HepG2 (cell line): Measurements from ENCODE around the gene ARHGEF38. TPM values are rescaled to one million over a fixed set of nuclear protein-coding genes. Genes with fewer than 3 reads are reported as not detected.
A peak's percentile ranks its signal among the peaks of the same experiment; 100 is the strongest.

Experiments
- ATAC-seq: fragments of 200-7000 bp; cut with Tn5 transposase; 3 replicates; pipeline ENCODE4 v1.9.1; 2020; ENCODE audit warnings: mild to moderate bottlenecking, moderate library complexity
- BruUV-seq: library from RNA; stranded (reverse); fragments of 400-500 nt; replicated peaks from 2 replicates; lab custom pipeline; 2021; lab: Mats Ljungman, UMichigan
- CTCF ChIA-PET: fragments of 300-600 bp; formaldehyde crosslinking; extraction: SDS; loops from one replicate; lab custom pipeline; 2021; ENCODE audit warnings: low total read pairs, inconsistent platforms, low intra/inter-chr PET ratio; lab: Yijun Ruan, JAX
- POLR2A ChIA-PET: fragments of 350-600 bp; sonication (Branson Sonifier 250); formaldehyde crosslinking; loops from one replicate; lab custom pipeline; 2020; ENCODE audit warnings: antibody characterized with exemption, inconsistent platforms; lab: Yijun Ruan, JAX
- DNase-seq: peaks from one replicate; pipeline ENCODE4 v3.0.0-alpha.2; 2015; ENCODE audit warnings: low spot score
- FAIRE-seq: peaks from 3 replicates; lab custom pipeline; 2011; peaks lifted over from hg19 to GRCh38; lab: Jason Lieb, UNC
- H2AFZ ChIP-seq: one replicate; pipeline ENCODE4 v1.6.1; 2011; ENCODE audit warnings: low read length, inconsistent platforms
- H3K27ac ChIP-seq: fragments of 300-600 bp; 3 replicates; pipeline ENCODE4 v1.8.0; 2011; ENCODE audit warnings: mixed run types, mild to moderate bottlenecking, mixed read lengths, low read length, inconsistent platforms; ENCODE audit not compliant: insufficient read depth; ENCODE audit errors: extremely low read length
- H3K27me3 ChIP-seq, 2 experiments: fragments of 200-600 bp in 1 of 2; 2 replicates in 1 of 2; 3 replicates in 1 of 2; pipeline versions ENCODE4 v1.6.0 to v1.8.0; 2011; ENCODE audit warnings: low read length in 2 of 2, mild to moderate bottlenecking in 2 of 2, moderate library complexity in 2 of 2, inconsistent platforms in 1 of 2; ENCODE audit not compliant: insufficient read depth in 2 of 2, control insufficient read depth in 1 of 2
- H3K36me3 ChIP-seq, 2 experiments: fragments of 200-600 bp in 1 of 2; replicated peaks in 1 of 2; 2 replicates in 1 of 2; 3 replicates in 1 of 2; pipeline versions ENCODE4 v1.5.1 to v1.8.0; 2011; ENCODE audit warnings: low read length in 2 of 2, inconsistent platforms in 1 of 2; ENCODE audit not compliant: insufficient read depth in 2 of 2, control insufficient read depth in 1 of 2
- H3K4me1 ChIP-seq: 2 replicates; pipeline ENCODE4 v1.5.1; 2012; ENCODE audit warnings: low read length, inconsistent platforms; ENCODE audit not compliant: insufficient read depth
- H3K4me2 ChIP-seq: 2 replicates; pipeline ENCODE4 v1.6.0; 2011; ENCODE audit warnings: low read depth, low read length, inconsistent platforms
- H3K4me3 ChIP-seq, 3 experiments: fragments of 200-600 bp in 1 of 3; sonication (generic), shearing (Covaris generic) in 1 of 3; replicated peaks in 1 of 3; 2 replicates each; pipeline ENCODE4 v1.5.1; 2011 to 2016; ENCODE audit warnings: low read length in 3 of 3, inconsistent platforms in 2 of 3, low read depth in 2 of 3, mild to moderate bottlenecking in 2 of 3, control low read depth in 1 of 3, mixed read lengths in 1 of 3; ENCODE audit not compliant: insufficient read depth in 1 of 3
- H3K79me2 ChIP-seq: one replicate; pipeline ENCODE4 v1.6.1; 2011; ENCODE audit warnings: low read length, inconsistent platforms; ENCODE audit not compliant: insufficient read depth
- H3K9ac ChIP-seq: 2 replicates; pipeline ENCODE4 v1.6.0; 2011; ENCODE audit warnings: mild to moderate bottlenecking, low read depth, low read length, inconsistent platforms; ENCODE audit not compliant: insufficient read depth
- H3K9me3 ChIP-seq: 2 replicates; pipeline ENCODE4 v1.5.1; 2012; ENCODE audit warnings: mild to moderate bottlenecking, low read length
- H4K20me1 ChIP-seq: 2 replicates; pipeline ENCODE4 v1.6.0; 2011; ENCODE audit warnings: inconsistent platforms, mild to moderate bottlenecking, low read length, moderate library complexity; ENCODE audit not compliant: insufficient read depth
- ARNTL ChIP-seq: sonication (generic); formaldehyde crosslinking; IDR thresholded peaks from 2 replicates; pipeline ENCODE4 v1.4.0; 2020; ENCODE audit warnings: mild to moderate bottlenecking, missing genetic modification reagents
- POGZ ChIP-seq: sonication (generic); formaldehyde crosslinking; IDR thresholded peaks from 2 replicates; pipeline ENCODE4 v1.4.0; 2020; ENCODE audit warnings: mild to moderate bottlenecking, missing genetic modification reagents
- STAG1 ChIP-seq: sonication (generic); formaldehyde crosslinking; IDR thresholded peaks from 2 replicates; pipeline ENCODE4 v1.4.0; 2020; ENCODE audit warnings: missing genetic modification reagents
- ZBTB3 ChIP-seq: sonication (generic); formaldehyde crosslinking; IDR thresholded peaks from 2 replicates; pipeline ENCODE4 v1.4.0; 2020; ENCODE audit warnings: low read depth, mild to moderate bottlenecking, moderate library complexity, missing genetic modification reagents, borderline replicate concordance
- ZNF335 ChIP-seq: sonication (generic); formaldehyde crosslinking; IDR thresholded peaks from 2 replicates; pipeline ENCODE4 v1.4.0; 2020; ENCODE audit warnings: missing genetic modification reagents
- ZNF563 ChIP-seq: sonication (generic); formaldehyde crosslinking; IDR thresholded peaks from 2 replicates; pipeline ENCODE4 v1.8.0; 2022; ENCODE audit warnings: mild to moderate bottlenecking, moderate library complexity, missing genetic modification reagents
- ZZZ3 ChIP-seq: sonication (generic); formaldehyde crosslinking; IDR thresholded peaks from 2 replicates; pipeline ENCODE4 v1.4.0; 2020; ENCODE audit warnings: missing genetic modification reagents, mild to moderate bottlenecking, borderline replicate concordance
- WGBS: methylation state at CpG from one replicate; pipeline ENCODE4 v1.1.6; 2017; ENCODE audit warnings: low lambda C conversion rate; 5-methylcytosine and 5-hydroxymethylcytosine counted together
- in situ Hi-C: cut with HindIII; loops from 2 replicates; pipeline ENCODE4 v1.10.0; 2017; ENCODE audit warnings: low pct_unique_long_range_greater_than_20kb; ENCODE audit not compliant: extremely low pct_ligation_motif_present
- intact Hi-C: fragments of 100-400 bp; cut with micrococcal nuclease; formaldehyde crosslinking; loops from one replicate; pipeline ENCODE4 v1.10.0; 2022; ENCODE audit not compliant: unreplicated experiment
- polyA plus RNA-seq, 8 experiments: library from polyadenylated mRNA; depleted of rRNA in 3 of 8; stranded (reverse) in 7 of 8; unstranded in 1 of 8; fragments of >200 nt; fragmentation: Illumina TruSeq in 4 of 8; extraction: Trizol in 4 of 8; gene quantifications; 2 replicates each; pipeline versions ENCODE4 v1.2.1 to v1.2.3, GENCODE V29; 2011 to 2016; ENCODE audit warnings: low read depth in 4 of 8, missing spikeins in 1 of 8, mixed read lengths in 1 of 8; ENCODE audit not compliant: insufficient read depth in 1 of 8
- total RNA-seq, 5 experiments: library from RNA; depleted of rRNA; stranded (reverse); fragments of >200 nt; fragmentation: Illumina TruSeq; extraction: Trizol; gene quantifications; 2 replicates each; pipeline ENCODE4 v1.2.3, GENCODE V29; 2016; ENCODE audit warnings: low read depth in 1 of 5
- TF ChIP-seq, protein P1 (sequence below): sonication (generic); formaldehyde crosslinking; IDR thresholded peaks from 2 replicates; pipeline ENCODE4 v1.5.1; 2020; ENCODE audit warnings: mild to moderate bottlenecking, missing genetic modification reagents, borderline replicate concordance
- TF ChIP-seq, protein P2 (sequence below): sonication (generic); formaldehyde crosslinking; IDR thresholded peaks from 2 replicates; pipeline ENCODE4 v1.5.0; 2020; ENCODE audit warnings: mild to moderate bottlenecking, missing genetic modification reagents, moderate library complexity

The ARHGEF38 gene
- total and polyA plus RNA-seq, 2 of the 13 experiments (the other 11 are each of a cell fraction or from before 2014, with no cell fraction given), result not detected

GRCh38 chr4:105714932-105715331, 162.5 kb downstream of the ARHGEF38 start:
- no peak for ATAC-seq
- intact Hi-C loops (loop anchor here (1.0 kb wide), 2 partner anchors 195 to 218 kb away; no protein-coding TSS in a partner anchor), in situ Hi-C loops (no loop called here)
- FAIRE-seq, result no peak
- no peak overlapping the region for H2AFZ ChIP-seq
- no peaks in the 10 kb centered on the region for H3K27me3 ChIP-seq
- H3K9me3 ChIP-seq, result no peaks in the 10 kb centered on the region
- H3K9ac ChIP-seq, result no peak overlapping the region
- H3K79me2 ChIP-seq, result peaks cover 27% of the 10 kb centered on the region
- CTCF ChIA-PET, result interaction anchor here (1.1 kb wide), 1 partner anchor 217 kb away, joined by 4 read pairs; no protein-coding TSS in a partner anchor
- WGBS, result 82% methylated on average over 1 of the region's 1 CpG
- H4K20me1 ChIP-seq, result no peaks in the 10 kb centered on the region
- no peak overlapping the region for H3K27ac ChIP-seq
- no peak overlapping the region for H3K4me3 ChIP-seq
- no peak for DNase-seq
- POLR2A ChIA-PET, result interaction anchor here (0.8 kb wide), 1 partner anchor 241 kb away, joined by 4 read pairs; the partner anchor contains the start of gene PPA2
- H3K4me1 ChIP-seq, result peaks cover 30% of the 10 kb centered on the region
- TF ChIP-seq ZNF563 (CRISPR knock-in tag) (no peak), ZBTB3 (CRISPR knock-in tag) (no peak), ZZZ3 (CRISPR knock-in tag) (no peak), POGZ (no peak)
- TF ChIP-seq, all 625 proteins: peak for 0
- Histone ChIP-seq H3K4me2 (no peak overlapping the region), H3K36me3 (no peaks in the 10 kb centered on the region; a peak in 1 of 5 replicates)
- BruUV-seq, result no TSS peak

DNA sequence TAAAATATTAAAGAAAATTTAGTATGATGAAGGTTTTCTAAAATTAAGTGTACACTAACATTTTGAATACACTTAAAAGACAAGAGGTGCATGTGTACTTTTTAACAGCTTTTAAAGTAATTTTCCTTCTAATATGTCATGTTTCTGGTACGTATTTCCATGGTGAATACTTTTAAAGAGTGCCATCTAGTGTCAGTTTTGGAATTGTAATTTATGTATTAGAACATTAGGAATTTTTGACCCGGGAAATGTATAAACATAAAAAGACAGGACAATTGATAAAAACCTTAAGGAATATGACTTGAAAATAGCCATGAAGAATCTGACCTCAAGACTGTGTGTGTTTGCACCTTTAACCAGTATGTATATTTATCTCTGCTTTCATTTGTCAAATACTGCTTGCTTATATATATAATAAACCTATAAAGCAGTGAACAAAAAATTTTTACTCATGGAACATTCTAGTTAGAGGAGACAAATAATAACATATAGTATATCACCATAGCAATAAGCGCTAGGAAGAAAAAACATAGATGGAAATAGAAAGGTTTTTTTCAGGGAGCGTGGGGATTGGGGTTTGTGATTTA, 163.4 kb downstream of the ARHGEF38 start:
- 57% methylated on average over 4 of the region's 4 CpGs for WGBS
- peaks cover 21% of the 10 kb centered on the region for H3K79me2 ChIP-seq
- H3K9me3 ChIP-seq, result no peaks in the 10 kb centered on the region
- ChIA-PET POLR2A (interaction anchor here (0.8 kb wide), 1 partner anchor 242 kb away, joined by 4 read pairs; the partner anchor contains the start of gene PPA2), CTCF (interaction anchor here (1.1 kb wide), 1 partner anchor 218 kb away, joined by 4 read pairs; no protein-coding TSS in a partner anchor)
- TF ChIP-seq, protein P1, sequence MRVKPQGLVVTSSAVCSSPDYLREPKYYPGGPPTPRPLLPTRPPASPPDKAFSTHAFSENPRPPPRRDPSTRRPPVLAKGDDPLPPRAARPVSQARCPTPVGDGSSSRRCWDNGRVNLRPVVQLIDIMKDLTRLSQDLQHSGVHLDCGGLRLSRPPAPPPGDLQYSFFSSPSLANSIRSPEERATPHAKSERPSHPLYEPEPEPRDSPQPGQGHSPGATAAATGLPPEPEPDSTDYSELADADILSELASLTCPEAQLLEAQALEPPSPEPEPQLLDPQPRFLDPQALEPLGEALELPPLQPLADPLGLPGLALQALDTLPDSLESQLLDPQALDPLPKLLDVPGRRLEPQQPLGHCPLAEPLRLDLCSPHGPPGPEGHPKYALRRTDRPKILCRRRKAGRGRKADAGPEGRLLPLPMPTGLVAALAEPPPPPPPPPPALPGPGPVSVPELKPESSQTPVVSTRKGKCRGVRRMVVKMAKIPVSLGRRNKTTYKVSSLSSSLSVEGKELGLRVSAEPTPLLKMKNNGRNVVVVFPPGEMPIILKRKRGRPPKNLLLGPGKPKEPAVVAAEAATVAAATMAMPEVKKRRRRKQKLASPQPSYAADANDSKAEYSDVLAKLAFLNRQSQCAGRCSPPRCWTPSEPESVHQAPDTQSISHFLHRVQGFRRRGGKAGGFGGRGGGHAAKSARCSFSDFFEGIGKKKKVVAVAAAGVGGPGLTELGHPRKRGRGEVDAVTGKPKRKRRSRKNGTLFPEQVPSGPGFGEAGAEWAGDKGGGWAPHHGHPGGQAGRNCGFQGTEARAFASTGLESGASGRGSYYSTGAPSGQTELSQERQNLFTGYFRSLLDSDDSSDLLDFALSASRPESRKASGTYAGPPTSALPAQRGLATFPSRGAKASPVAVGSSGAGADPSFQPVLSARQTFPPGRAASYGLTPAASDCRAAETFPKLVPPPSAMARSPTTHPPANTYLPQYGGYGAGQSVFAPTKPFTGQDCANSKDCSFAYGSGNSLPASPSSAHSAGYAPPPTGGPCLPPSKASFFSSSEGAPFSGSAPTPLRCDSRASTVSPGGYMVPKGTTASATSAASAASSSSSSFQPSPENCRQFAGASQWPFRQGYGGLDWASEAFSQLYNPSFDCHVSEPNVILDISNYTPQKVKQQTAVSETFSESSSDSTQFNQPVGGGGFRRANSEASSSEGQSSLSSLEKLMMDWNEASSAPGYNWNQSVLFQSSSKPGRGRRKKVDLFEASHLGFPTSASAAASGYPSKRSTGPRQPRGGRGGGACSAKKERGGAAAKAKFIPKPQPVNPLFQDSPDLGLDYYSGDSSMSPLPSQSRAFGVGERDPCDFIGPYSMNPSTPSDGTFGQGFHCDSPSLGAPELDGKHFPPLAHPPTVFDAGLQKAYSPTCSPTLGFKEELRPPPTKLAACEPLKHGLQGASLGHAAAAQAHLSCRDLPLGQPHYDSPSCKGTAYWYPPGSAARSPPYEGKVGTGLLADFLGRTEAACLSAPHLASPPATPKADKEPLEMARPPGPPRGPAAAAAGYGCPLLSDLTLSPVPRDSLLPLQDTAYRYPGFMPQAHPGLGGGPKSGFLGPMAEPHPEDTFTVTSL, result no peak
- TF ChIP-seq ARNTL (no peak), ZNF335 (CRISPR knock-in tag) (no peak), STAG1 (CRISPR knock-in tag) (peak; percentile 44)
- TF ChIP-seq, protein P2, sequence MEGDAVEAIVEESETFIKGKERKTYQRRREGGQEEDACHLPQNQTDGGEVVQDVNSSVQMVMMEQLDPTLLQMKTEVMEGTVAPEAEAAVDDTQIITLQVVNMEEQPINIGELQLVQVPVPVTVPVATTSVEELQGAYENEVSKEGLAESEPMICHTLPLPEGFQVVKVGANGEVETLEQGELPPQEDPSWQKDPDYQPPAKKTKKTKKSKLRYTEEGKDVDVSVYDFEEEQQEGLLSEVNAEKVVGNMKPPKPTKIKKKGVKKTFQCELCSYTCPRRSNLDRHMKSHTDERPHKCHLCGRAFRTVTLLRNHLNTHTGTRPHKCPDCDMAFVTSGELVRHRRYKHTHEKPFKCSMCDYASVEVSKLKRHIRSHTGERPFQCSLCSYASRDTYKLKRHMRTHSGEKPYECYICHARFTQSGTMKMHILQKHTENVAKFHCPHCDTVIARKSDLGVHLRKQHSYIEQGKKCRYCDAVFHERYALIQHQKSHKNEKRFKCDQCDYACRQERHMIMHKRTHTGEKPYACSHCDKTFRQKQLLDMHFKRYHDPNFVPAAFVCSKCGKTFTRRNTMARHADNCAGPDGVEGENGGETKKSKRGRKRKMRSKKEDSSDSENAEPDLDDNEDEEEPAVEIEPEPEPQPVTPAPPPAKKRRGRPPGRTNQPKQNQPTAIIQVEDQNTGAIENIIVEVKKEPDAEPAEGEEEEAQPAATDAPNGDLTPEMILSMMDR (CRISPR knock-in tag), result peak; percentile 38; the same call in 1 of the 2 replicates
- no peaks in the 10 kb centered on the region; a peak in 1 of 5 replicates for H3K36me3 ChIP-seq
- in situ Hi-C loops (no loop called here), intact Hi-C loops (loop anchor here (1.0 kb wide), 2 partner anchors 195 to 218 kb away; no protein-coding TSS in a partner anchor)
- no peak for FAIRE-seq
- ATAC-seq, result no peak
- no peaks in the 10 kb centered on the region for H3K27me3 ChIP-seq
- 0 out of 2 replicates have a peak overlapping the region, but pooled peaks have one; percentile 10 for H3K4me2 ChIP-seq
- H3K27ac ChIP-seq, result no peak overlapping the region
- no peak overlapping the region for H3K9ac ChIP-seq
- peak; percentile 28 for DNase-seq
- H2AFZ ChIP-seq, result no peak overlapping the region
- no peak overlapping the region for H3K4me3 ChIP-seq
- BruUV-seq, result no TSS peak
- no peaks in the 10 kb centered on the region for H4K20me1 ChIP-seq
- peaks cover 25% of the 10 kb centered on the region for H3K4me1 ChIP-seq
